Right atrium auricular region (tissue), 2 donors: ENCODE data around the gene LDLRAP1. TPM values are rescaled to one million over a fixed set of nuclear protein-coding genes. Genes with fewer than 3 reads are reported as not detected.
A peak's percentile ranks its signal among the peaks of the same experiment; 100 is the strongest.

Experiments
- DNase-seq: peaks from one replicate; pipeline ENCODE4 v3.0.0-alpha.2; 2019; ENCODE audit warnings: low spot score
- H3K27ac ChIP-seq, 2 donors: fragments of 200-600 bp; sonication (generic); 1 replicate in 1 of 2; 2 replicates in 1 of 2; pipeline ENCODE4 v1.5.1; 2016 to 2019
- H3K27me3 ChIP-seq, 2 donors: fragments of 200-600 bp; sonication (generic); one replicate each; pipeline versions ENCODE4 v1.5.1 to v1.6.0; 2017 to 2019
- H3K36me3 ChIP-seq: fragments of 200-600 bp; sonication (generic); one replicate; pipeline ENCODE4 v1.5.1; 2016
- H3K4me1 ChIP-seq, 2 donors: fragments of 200-600 bp; sonication (generic); one replicate each; pipeline versions ENCODE4 v1.5.1 to v1.6.0; 2017 to 2019
- H3K4me3 ChIP-seq, 2 donors: fragments of 200-600 bp; sonication (generic); 1 replicate in 1 of 2; 2 replicates in 1 of 2; pipeline ENCODE4 v1.5.1; 2017 to 2019; ENCODE audit warnings: mild to moderate bottlenecking in 1 of 2, moderate library complexity in 1 of 2
- H3K9me3 ChIP-seq, 2 donors: fragments of 200-600 bp; sonication (generic); one replicate each; pipeline ENCODE4 v1.5.1; 2019
- total RNA-seq, 2 donors: library from RNA; depleted of rRNA; stranded (reverse); fragments of >200 nt; gene quantifications; one replicate each; pipeline ENCODE4 v1.1.0, GENCODE V29; 2016
- TF ChIP-seq, protein P1 (sequence below), 2 donors: fragments of 200-600 bp; sonication (generic); IDR thresholded peaks; one replicate each; pipeline ENCODE4 v1.5.1; 2019; ENCODE audit warnings: antibody characterized with exemption in 2 of 2

Gene LDLRAP1
- total RNA-seq, 2 donors from 2014 or later = 8.9 to 10.1 TPM

DNA sequence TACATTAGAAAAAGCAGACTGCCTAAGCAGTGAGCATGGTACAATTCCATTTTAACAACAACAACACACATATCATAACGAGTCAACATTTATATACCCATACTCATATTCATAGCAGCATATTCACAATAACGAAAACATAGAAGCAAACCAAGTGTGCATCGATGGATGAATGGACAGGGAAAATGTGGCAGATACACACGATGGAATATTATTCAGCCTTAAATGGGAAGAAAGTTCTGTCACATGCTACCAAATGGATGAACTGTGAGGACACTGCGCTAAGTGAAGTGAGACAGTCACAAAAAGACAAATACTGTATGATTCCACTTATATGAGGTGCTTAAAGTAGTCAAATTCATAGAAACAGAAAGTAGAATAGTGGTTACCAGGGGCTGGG, 63.7 kb downstream of the LDLRAP1 start:
- Histone ChIP-seq H3K27me3 (no peaks in the 10 kb centered on the region), H3K27ac (no peak overlapping the region), H3K4me3 (no peak overlapping the region), H3K4me1 (peaks cover 0 to 16% of the 10 kb centered on the region in 2 donors), H3K36me3 (no peaks in the 10 kb centered on the region), H3K9me3 (no peaks in the 10 kb centered on the region)
- no peak for DNase-seq
- TF ChIP-seq, protein P1, sequence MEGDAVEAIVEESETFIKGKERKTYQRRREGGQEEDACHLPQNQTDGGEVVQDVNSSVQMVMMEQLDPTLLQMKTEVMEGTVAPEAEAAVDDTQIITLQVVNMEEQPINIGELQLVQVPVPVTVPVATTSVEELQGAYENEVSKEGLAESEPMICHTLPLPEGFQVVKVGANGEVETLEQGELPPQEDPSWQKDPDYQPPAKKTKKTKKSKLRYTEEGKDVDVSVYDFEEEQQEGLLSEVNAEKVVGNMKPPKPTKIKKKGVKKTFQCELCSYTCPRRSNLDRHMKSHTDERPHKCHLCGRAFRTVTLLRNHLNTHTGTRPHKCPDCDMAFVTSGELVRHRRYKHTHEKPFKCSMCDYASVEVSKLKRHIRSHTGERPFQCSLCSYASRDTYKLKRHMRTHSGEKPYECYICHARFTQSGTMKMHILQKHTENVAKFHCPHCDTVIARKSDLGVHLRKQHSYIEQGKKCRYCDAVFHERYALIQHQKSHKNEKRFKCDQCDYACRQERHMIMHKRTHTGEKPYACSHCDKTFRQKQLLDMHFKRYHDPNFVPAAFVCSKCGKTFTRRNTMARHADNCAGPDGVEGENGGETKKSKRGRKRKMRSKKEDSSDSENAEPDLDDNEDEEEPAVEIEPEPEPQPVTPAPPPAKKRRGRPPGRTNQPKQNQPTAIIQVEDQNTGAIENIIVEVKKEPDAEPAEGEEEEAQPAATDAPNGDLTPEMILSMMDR (IDR thresholded peaks at IDR 0.05) = no peak

DNA sequence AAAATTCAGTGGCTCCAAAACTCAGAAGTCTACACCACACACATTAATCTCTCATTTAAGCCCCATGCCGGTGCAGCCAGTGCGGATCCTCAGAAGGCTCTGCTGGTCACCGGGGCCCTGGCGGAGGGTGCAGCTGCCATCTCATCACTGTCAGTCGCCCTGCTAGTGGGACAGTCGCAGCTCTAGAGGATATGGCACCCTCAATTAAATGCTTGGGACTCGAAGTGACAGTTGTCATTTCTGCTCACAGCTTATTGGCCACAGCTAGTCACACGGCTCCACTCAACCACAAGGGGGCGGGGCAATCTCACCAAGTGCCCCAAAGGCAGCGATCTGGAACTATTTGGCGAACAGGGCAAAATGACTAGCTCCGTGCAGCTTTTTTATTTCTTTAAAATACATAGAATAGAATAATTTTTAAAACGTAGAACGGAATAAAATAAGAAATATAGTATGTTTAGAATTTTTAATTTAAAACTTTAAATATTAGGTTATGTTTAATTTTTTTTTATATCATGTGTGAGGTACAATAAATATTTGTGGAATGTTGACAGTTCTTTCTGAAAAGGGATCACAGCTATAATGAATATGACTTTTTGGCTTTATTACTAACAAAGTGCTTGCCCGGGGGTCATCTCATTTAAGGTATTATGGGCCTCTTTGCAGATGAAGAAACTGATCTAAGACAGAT, 65.2 kb downstream of the LDLRAP1 start:
- Histone ChIP-seq H3K27ac (no peak overlapping the region), H3K4me1 (peaks cover 0 to 16% of the 10 kb centered on the region in 2 donors), H3K27me3 (no peaks in the 10 kb centered on the region), H3K9me3 (no peaks in the 10 kb centered on the region), H3K36me3 (no peaks in the 10 kb centered on the region), H3K4me3 (no peak overlapping the region)
- TF ChIP-seq, protein P1 (IDR thresholded peaks at IDR 0.05) = peak; percentile 65 to 88
- DNase-seq = peak; percentile 96

DNA sequence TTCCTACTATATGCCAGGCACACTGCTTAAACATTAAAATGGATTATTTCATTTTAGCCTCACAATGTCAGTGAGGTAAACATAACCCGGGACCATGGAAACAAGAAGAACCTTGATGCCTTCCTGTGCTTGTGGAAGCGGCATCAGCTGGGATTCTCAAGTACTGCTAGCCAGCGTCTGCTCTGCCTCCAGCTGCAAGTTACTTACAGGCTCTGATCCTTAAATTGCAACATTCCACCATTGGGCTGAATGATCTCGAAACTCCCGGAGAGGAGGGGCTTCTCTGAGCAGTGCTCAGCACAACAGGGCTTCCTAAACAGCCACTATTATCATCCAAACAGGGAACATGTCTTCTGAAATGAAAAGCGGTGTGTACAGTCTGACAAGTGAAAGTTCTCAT, 66.5 kb downstream of the LDLRAP1 start:
- no peak overlapping the region for H3K27ac ChIP-seq
- H3K4me3 ChIP-seq = no peak overlapping the region
- no peaks in the 10 kb centered on the region for H3K36me3 ChIP-seq
- no peaks in the 10 kb centered on the region for H3K27me3 ChIP-seq
- H3K4me1 ChIP-seq = peaks cover 0 to 16% of the 10 kb centered on the region in 2 donors
- TF ChIP-seq, protein P1 (IDR thresholded peaks at IDR 0.05) = no peak
- H3K9me3 ChIP-seq = no peaks in the 10 kb centered on the region
- DNase-seq = no peak

DNA sequence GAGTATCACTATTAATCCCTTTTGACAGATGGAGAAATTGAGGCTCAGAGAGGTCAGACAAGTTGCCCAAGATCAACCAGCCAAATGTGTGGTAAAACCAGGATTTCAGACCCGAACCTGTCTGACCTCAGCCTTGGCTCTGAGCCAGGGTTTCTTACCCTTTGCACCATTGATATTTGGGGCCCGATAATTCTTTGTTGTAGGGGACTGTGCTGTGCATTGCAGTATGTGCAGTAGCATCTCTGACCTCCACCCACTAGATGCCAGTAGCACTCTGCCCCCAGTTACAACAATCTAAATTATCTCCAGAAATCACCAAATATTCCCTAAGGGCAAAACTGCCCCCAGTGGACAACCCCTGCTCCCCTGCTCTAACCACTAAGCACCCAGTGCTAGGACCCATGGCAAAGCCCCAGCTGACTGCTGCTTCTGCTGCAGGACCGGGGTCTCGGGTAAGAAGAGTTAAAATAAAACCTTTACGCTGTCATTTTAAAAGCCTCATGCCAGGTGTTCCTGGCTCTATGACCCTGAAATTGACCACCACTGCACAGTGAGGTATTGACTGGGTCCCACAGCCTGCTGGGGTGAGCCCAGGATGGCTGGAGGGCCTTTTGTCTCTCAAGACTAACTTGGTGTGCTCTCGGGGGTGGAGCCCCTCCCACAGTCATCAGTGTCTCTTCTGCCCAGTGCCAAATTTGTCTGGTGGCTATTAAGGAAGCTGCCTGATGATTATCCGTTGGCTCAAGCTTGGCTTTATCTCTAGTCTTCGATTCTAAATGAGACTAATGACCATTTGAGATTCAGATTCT, 67.6 kb downstream of the LDLRAP1 start:
- H3K36me3 ChIP-seq = no peaks in the 10 kb centered on the region
- TF ChIP-seq, protein P1 (IDR thresholded peaks at IDR 0.05) = peak in 1 of 2 donors; percentile 27
- H3K4me3 ChIP-seq = no peak overlapping the region
- DNase-seq = no peak
- H3K9me3 ChIP-seq = no peaks in the 10 kb centered on the region
- peaks cover 0 to 21% of the 10 kb centered on the region in 2 donors for H3K4me1 ChIP-seq
- no peaks in the 10 kb centered on the region for H3K27me3 ChIP-seq
- H3K27ac ChIP-seq = no peak overlapping the region

DNA sequence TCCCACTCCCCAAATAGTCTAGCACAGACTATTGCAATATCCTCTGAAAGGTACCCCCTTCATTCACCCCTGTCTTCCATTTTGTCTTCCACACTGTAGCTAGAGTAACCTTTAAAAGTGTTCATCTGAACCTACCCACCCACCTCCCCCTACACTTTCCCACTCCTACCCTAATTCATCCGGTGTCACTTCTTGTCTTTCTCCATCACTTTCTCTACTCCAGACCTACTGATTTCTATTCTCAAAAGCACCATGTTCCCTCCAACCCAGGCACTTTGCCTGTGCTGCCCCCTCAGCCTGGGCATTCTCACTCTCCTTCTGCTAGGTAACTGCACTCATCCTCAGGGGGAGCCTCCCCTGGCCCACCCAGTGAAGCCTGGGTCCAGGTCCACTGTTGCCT, 68.4 kb downstream of the LDLRAP1 start:
- DNase-seq = no peak
- H3K27me3 ChIP-seq = no peaks in the 10 kb centered on the region
- H3K27ac ChIP-seq = no peak overlapping the region

More for the DNA sequence above, 68.4 kb downstream of the LDLRAP1 start:
- TF ChIP-seq, protein P1 (IDR thresholded peaks at IDR 0.05) = no peak
- no peaks in the 10 kb centered on the region for H3K36me3 ChIP-seq
- H3K4me3 ChIP-seq = no peak overlapping the region
- H3K9me3 ChIP-seq = no peaks in the 10 kb centered on the region
- peaks cover 0 to 23% of the 10 kb centered on the region in 2 donors for H3K4me1 ChIP-seq
